SK-N-MC (cell line): ENCODE results near the gene ZNF654.

Experiments
- EZH2 ChIP-seq: fragments of 200-600 bp; sonication (generic); IDR thresholded peaks from one replicate; pipeline ENCODE4 v1.6.1; 2017; ENCODE audit warnings: antibody characterized with exemption
- FOXP2 ChIP-seq: optimal IDR thresholded peaks from 2 replicates; pipeline ENCODE3; 2011; ENCODE audit warnings: mild to moderate bottlenecking, moderate library complexity; ENCODE audit not compliant: insufficient read depth; ENCODE audit errors: extremely low read length, control extremely low read depth
- POLR2AphosphoS5 ChIP-seq: IDR thresholded peaks from 2 replicates; pipeline ENCODE4 v1.6.1; 2012; ENCODE audit warnings: mild to moderate bottlenecking, low read depth, low read length, borderline replicate concordance

DNA sequence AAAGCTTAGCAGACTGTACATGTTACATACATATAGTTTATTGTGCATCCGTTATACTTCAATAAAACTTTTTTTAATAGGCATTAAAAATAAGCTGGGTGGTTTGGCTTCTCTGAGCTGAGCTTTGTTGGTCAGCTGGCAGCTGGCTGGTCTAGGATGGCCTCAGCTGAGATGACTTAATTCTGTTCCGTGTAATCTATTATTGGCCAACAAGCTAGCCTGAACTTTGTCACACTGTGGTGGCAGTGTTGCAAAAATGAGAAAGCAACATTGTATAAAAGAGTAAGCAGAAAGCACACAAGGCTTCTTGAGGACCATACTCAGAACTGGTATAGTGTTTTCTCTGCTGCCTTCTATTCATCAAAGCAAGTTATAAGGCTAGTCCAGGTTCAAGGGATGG is 45.5 kb upstream of the ZNF654 start:
- TF ChIP-seq EZH2 = no peak
- no peak for TF ChIP-seq POLR2AphosphoS5
- no peak for TF ChIP-seq FOXP2
